ENCODE measurements around the gene KLHDC3. TPM values are rescaled to one million over a fixed set of nuclear protein-coding genes. Genes with fewer than 3 reads are reported as not detected.

KLHDC3 gene
- total and polyA plus RNA-seq, 2 of the 13 experiments (the other 11 are each of a cell fraction or from before 2014, with no cell fraction given): 78.3 to 91.5 TPM

GRCh38 chr6:42984924-42985475, 29.0 kb upstream of the KLHDC3 start (continued):
- TF ChIP-seq BCLAF1 (IDR thresholded peaks at IDR 0.05) (no peak), ZNF816 (CRISPR knock-in tag; IDR thresholded peaks at IDR 0.05; ENCODE audit: borderline replicate concordance) (no peak), CC2D1A (CRISPR knock-in tag; IDR thresholded peaks at IDR 0.05) (no peak), ZBTB44 (CRISPR knock-in tag; IDR thresholded peaks at IDR 0.05) (no peak), PHF5A (CRISPR knock-in tag; IDR thresholded peaks at IDR 0.05; ENCODE audit: low read depth, unreplicated experiment) (no peak), NFIC (IDR thresholded peaks at IDR 0.05; ENCODE audit: low read length) (no peak), SETDB1 (CRISPR knock-in tag; IDR thresholded peaks at IDR 0.05; ENCODE audit: borderline replicate concordance) (no peak), RCOR2 (CRISPR knock-in tag; IDR thresholded peaks at IDR 0.05) (peak; percentile 67), SP140L (CRISPR knock-in tag; IDR thresholded peaks at IDR 0.05; ENCODE audit: borderline replicate concordance) (no peak), HES4 (CRISPR knock-in tag; IDR thresholded peaks at IDR 0.05; ENCODE audit: borderline replicate concordance) (no peak), ZNF180 (CRISPR knock-in tag; IDR thresholded peaks at IDR 0.05; ENCODE audit: borderline replicate concordance, low read depth) (no peak), ZNF672 (CRISPR knock-in tag; IDR thresholded peaks at IDR 0.05) (no peak), ZMYM3 (CRISPR knock-in tag; IDR thresholded peaks at IDR 0.05) (peak; percentile 98), CBX1 (IDR thresholded peaks at IDR 0.05; ENCODE audit: low read depth) (no peak), RXRA (CRISPR knock-in tag; IDR thresholded peaks at IDR 0.05) (no peak), HMGXB4 (CRISPR knock-in tag; IDR thresholded peaks at IDR 0.05; ENCODE audit: borderline replicate concordance in 1 of 2, low read depth in 1 of 2) (peak in 1 of 2 experiments; percentile 68; a peak in 2 of 4 replicates), KAT7 (CRISPR knock-in tag; IDR thresholded peaks at IDR 0.05; ENCODE audit: borderline replicate concordance) (no peak), NBN (conservative IDR thresholded peaks at IDR 0.05) (no peak), SP4 (CRISPR knock-in tag; IDR thresholded peaks at IDR 0.05) (no peak), ZNF160 (CRISPR knock-in tag; IDR thresholded peaks at IDR 0.05) (no peak), MYNN (CRISPR knock-in tag; IDR thresholded peaks at IDR 0.05; ENCODE audit: low read depth) (no peak), MZF1 (CRISPR knock-in tag; IDR thresholded peaks at IDR 0.05; ENCODE audit: borderline replicate concordance) (no peak)
- TF ChIP-seq, protein P1, sequence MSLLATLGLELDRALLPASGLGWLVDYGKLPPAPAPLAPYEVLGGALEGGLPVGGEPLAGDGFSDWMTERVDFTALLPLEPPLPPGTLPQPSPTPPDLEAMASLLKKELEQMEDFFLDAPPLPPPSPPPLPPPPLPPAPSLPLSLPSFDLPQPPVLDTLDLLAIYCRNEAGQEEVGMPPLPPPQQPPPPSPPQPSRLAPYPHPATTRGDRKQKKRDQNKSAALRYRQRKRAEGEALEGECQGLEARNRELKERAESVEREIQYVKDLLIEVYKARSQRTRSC (CRISPR knock-in tag; IDR thresholded peaks at IDR 0.05; ENCODE audit: low read depth): 0 out of 2 replicates have a peak, but pooled peaks have one; percentile 53
- TF ChIP-seq, protein P2, sequence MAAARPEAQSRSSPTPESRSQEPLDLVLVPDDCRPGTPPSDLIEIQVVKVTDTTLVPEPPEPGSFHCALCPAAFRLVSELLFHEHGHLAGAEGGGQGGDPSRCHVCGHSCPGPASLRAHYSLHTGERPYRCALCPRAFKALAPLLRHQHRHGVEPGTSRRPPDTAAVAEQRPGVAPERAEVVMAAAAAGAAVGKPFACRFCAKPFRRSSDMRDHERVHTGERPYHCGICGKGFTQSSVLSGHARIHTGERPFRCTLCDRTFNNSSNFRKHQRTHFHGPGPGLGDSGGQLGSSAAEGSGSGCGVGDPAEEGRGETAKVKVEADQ (CRISPR knock-in tag; IDR thresholded peaks at IDR 0.05; ENCODE audit: borderline replicate concordance): no peak
